Activated B cell treated with CpG ODN at 0.5 μM for 24 hours (primary cell): ENCODE measurements around the gene ZWILCH. TPM values are rescaled to one million over a fixed set of nuclear protein-coding genes. Genes with fewer than 3 reads are reported as not detected.
"Not testable (repeated sequence)": the region's sequence is repeated elsewhere in the genome, so short reads cannot be mapped to it uniquely, and the experiment has no call there.

ENCODE experiments used
- ATAC-seq: fragments of 200-7000 bp; cut with Tn5 transposase; one replicate; pipeline ENCODE4 v1.10.0; 2021; ENCODE audit warnings: low read depth, mild to moderate bottlenecking, moderate library complexity
- CTCF ChIA-PET: fragments of 350-600 bp; sonication (Branson Sonifier 250); formaldehyde crosslinking; loops from one replicate; lab custom pipeline; 2021; ENCODE audit warnings: antibody characterized with exemption; lab: Charles Lee
- POLR2A ChIA-PET: fragments of 350-600 bp; sonication (Branson Sonifier 250); formaldehyde crosslinking; loops from one replicate; lab custom pipeline; 2021; ENCODE audit warnings: antibody characterized with exemption; lab: Charles Lee
- DNase-seq: peaks from one replicate; pipeline ENCODE4 v3.0.0; 2022
- H3K27ac Mint-ChIP-seq: one replicate; pipeline ENCODE4 v1.8.0; 2020; ENCODE audit warnings: mixed read lengths
- H3K27me3 Mint-ChIP-seq: one replicate; pipeline ENCODE4 v1.8.0; 2021; ENCODE audit warnings: mixed read lengths
- H3K36me3 Mint-ChIP-seq: one replicate; pipeline ENCODE4 v1.8.0; 2021; ENCODE audit warnings: low read depth, mixed read lengths
- H3K4me1 Mint-ChIP-seq: one replicate; pipeline ENCODE4 v1.8.0; 2021; ENCODE audit warnings: mixed read lengths
- H3K4me3 Mint-ChIP-seq: one replicate; pipeline ENCODE4 v1.8.0; 2020; ENCODE audit warnings: mild to moderate bottlenecking, mixed read lengths
- H3K9me3 Mint-ChIP-seq: one replicate; pipeline ENCODE4 v1.8.0; 2020; ENCODE audit warnings: mixed read lengths
- intact Hi-C: fragments of 100-400 bp; cut with micrococcal nuclease; formaldehyde crosslinking; loops from one replicate; pipeline ENCODE4 v1.15.1; 2024
- total RNA-seq: library from RNA; stranded (reverse); gene quantifications from 2 replicates; pipeline ENCODE4 v1.2.3, GENCODE V29; 2022
- TF ChIP-seq, protein P1 (sequence below): fragments of 200-600 bp; IDR thresholded peaks from one replicate; pipeline ENCODE4 v1.8.0; 2022; ENCODE audit warnings: antibody characterized with exemption, mild to moderate bottlenecking

Gene ZWILCH
- total RNA-seq, 1 donor from 2014 or later = 13.7 TPM

DNA sequence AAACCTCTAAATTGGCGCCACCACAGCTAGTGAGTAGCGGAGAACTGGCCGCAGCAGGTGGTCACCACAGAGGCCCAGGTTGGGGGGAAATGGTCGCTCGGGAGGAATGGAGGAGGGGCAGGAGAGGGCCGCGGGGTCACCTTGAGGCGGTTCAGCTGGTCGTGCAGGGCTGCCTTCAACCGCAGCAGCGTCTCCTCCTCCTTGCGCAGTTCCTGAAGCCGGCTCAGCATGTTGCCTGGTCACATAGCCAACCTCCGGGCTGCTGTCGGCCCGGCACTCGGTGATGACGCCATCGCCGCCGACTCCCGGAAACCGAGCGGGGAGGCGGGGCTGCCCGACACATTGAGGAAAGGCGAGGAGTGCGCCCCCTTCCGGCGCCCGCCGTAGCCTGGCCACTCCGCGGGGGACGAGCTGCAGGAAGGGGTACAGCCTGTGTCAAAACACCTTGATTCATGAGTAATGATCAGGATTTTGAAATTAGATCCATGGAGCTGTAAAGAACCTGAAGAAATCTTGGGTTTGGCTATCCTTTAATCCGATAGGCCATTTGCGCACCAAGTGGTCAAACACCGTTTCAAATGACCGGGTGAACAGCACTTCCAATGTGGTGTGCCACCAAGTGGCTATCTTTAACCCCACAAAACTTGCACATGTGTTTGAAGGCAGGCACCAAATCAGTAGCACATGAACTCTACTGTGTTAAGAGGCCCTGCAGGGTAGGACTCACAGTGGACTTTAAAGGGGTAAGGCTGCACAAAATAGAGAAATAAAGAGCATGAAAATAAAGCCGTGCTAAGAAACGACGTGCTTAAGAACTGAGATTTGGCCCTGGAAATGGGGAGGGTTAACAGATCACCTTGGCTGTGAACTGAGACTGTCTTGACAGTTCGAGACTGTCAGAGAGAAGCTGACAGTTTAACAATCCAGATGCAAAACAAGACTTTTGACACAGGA is 7.3 kb upstream of the ZWILCH start, which contains the start of gene SNAPC5:
SNAPC5 (minus strand) TSS at position 261 of the 954 bp plus-strand sequence; CDS start at position 230, 31 bp downstream.
- ChIA-PET POLR2A (interaction anchor here (0.5 to 3.4 kb wide), 18 partner anchors 10 to 1179 kb away, joined by 3 to 48 read pairs (median 4); partner anchors contain the start of genes INTS14, MAP2K1 and TIPIN), CTCF (interaction anchor here (0.6 to 2.8 kb wide), 15 partner anchors 9 to 210 kb away, joined by 3 to 67 read pairs (median 4); partner anchors contain the start of genes DIS3L and MAP2K1)
- TF ChIP-seq, protein P1, sequence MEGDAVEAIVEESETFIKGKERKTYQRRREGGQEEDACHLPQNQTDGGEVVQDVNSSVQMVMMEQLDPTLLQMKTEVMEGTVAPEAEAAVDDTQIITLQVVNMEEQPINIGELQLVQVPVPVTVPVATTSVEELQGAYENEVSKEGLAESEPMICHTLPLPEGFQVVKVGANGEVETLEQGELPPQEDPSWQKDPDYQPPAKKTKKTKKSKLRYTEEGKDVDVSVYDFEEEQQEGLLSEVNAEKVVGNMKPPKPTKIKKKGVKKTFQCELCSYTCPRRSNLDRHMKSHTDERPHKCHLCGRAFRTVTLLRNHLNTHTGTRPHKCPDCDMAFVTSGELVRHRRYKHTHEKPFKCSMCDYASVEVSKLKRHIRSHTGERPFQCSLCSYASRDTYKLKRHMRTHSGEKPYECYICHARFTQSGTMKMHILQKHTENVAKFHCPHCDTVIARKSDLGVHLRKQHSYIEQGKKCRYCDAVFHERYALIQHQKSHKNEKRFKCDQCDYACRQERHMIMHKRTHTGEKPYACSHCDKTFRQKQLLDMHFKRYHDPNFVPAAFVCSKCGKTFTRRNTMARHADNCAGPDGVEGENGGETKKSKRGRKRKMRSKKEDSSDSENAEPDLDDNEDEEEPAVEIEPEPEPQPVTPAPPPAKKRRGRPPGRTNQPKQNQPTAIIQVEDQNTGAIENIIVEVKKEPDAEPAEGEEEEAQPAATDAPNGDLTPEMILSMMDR = peak; percentile 79
- intact Hi-C loops = loop anchor here (1.0 to 5.0 kb wide), 6 partner anchors 8 to 885 kb away; partner anchors contain the start of genes INTS14, MAP2K1, TIPIN and ZWILCH
- no peaks in the 10 kb centered on the region for H3K9me3 Mint-ChIP-seq
- H3K4me3 Mint-ChIP-seq = peak within 1 kb of the TSS; percentile 94
- no peaks in the 10 kb centered on the region for H3K27me3 Mint-ChIP-seq
- ATAC-seq (peak; percentile 94), DNase-seq (peak; percentile 97)
- peaks cover 91% of the 10 kb centered on the region for H3K36me3 Mint-ChIP-seq
- H3K27ac Mint-ChIP-seq = peak within 1 kb of the TSS; percentile 93
- peaks cover 44% of the 10 kb centered on the region for H3K4me1 Mint-ChIP-seq

DNA sequence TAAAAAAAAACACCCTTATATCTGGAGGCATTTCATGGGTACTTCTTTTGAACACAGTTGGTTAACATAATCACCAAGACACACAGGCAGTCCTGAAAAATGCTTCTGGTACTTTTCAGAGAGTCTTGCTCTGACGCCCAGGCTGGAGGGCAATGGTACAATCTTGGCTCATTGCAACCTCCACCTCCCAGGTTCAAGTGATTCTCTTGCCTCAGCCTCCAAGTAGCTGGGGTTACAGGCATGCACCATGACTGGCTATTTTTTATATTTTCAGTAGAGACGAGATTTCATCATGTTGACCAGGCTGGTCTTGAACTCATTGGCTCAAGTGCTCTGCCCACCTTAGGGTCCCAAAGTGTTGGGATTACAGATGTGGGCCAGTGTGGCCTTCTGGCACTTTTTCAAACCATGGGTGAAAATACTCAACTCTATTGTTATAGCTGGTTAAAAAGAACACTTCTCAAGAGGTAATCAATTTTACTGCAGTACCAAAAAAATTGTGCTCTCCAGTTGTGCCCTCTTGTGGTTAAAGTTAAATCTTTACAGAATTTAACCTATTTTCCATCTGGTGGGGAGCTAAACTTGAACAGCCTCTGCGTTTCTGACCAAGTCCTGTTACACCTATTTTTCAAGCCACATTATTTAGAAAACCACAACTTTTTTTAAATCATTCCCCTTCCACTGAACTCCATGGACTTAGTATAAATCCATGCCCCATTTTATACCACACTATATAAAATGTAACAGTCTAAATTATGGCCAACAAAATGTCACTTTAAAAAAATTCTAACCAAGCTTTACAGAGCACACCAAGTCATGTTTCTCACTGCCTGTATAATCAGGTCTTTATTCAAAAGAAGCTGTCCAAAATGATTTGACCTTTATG is 6.4 kb upstream of the ZWILCH start:
- Mint-ChIP-seq H3K27ac (peak overlapping the region; percentile 93), H3K36me3 (peaks cover 91% of the 10 kb centered on the region), H3K4me3 (no peak overlapping the region), H3K4me1 (peaks cover 53% of the 10 kb centered on the region), H3K9me3 (no peaks in the 10 kb centered on the region), H3K27me3 (no peaks in the 10 kb centered on the region)
- ChIA-PET CTCF (interaction anchor here (0.6 to 2.8 kb wide), 15 partner anchors 9 to 267 kb away, joined by 3 to 67 read pairs (median 4); partner anchors contain the start of genes DIS3L and MAP2K1), POLR2A (interaction anchor here (0.6 to 3.4 kb wide), 15 partner anchors 9 to 1474 kb away, joined by 3 to 48 read pairs (median 4); partner anchors contain the start of genes MAP2K1 and TIPIN)
- ATAC-seq = no peak
- DNase-seq = no peak
- TF ChIP-seq, protein P1 = no peak
- intact Hi-C loops = loop anchor here (5.0 kb wide), 2 partner anchors 166 to 886 kb away; partner anchors contain the start of gene INTS14

DNA sequence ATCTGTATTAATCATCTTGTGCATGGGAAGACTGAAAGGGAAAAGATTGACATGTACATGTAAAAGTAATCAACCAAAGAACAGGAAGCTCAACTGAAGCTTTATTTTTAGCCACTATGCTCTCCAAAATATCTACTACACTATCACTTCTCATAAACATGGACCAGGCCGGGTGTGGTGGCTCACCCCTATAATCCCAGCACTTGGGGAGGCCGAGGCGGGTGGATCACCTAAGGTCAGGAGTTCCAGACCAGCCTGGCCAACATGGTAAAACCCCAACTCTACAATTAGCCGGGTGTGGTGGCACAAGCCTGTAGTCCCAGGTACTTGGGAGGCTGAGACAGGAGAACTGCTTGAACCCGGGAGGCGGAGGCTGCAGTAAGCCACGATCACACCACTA is 4.8 kb upstream of the ZWILCH start:
- ATAC-seq, H3K27me3 Mint-ChIP-seq, DNase-seq, H3K9me3 Mint-ChIP-seq, CTCF ChIA-PET, H3K27ac Mint-ChIP-seq: not testable (repeated sequence)
- peaks cover 91% of the 10 kb centered on the region for H3K36me3 Mint-ChIP-seq
- intact Hi-C loops = loop anchor here (5.0 to 10.0 kb wide), 4 partner anchors 754 to 1334 kb away; partner anchors contain the start of genes AAGAB, C15orf61, IQCH and RNU5B-1
- peaks cover 61% of the 10 kb centered on the region for H3K4me1 Mint-ChIP-seq
- peak overlapping the region; percentile 15 for H3K4me3 Mint-ChIP-seq
- POLR2A ChIA-PET = interaction anchor here (1.0 kb wide), 1 partner anchor 143 kb away, joined by 4 read pairs; no protein-coding TSS in a partner anchor

DNA sequence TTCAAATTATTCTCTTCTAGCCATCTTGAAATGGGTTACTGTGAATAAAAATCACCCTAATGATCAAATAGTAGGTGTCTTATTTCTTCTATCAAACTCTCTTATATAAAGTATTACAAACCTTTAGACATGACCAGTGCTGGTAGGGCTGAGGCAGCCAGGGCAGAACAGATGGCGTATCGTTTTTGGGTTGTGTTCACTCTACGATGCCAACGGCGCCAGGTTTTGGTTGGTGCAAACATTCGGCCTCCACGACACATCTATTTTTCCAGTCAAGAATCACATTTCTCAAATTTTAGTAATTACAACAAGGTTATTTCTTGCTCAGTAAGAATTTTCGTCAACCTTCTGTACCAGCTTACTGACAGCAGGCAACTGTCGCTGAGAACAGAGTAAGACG is 2.6 kb upstream of the ZWILCH start:
- intact Hi-C loops = loop anchor here (5.0 to 10.0 kb wide), 4 partner anchors 752 to 1332 kb away; partner anchors contain the start of genes AAGAB, C15orf61, IQCH and RNU5B-1
- POLR2A ChIA-PET = interaction anchor here (3.5 kb wide), 1 partner anchor 116 kb away, joined by 24 read pairs; the partner anchor contains the start of gene MAP2K1
- Mint-ChIP-seq H3K4me3 (peak overlapping the region; percentile 100), H3K9me3 (no peaks in the 10 kb centered on the region), H3K4me1 (peaks cover 55% of the 10 kb centered on the region), H3K27me3 (no peaks in the 10 kb centered on the region), H3K36me3 (peaks cover 79% of the 10 kb centered on the region), H3K27ac (peak overlapping the region; percentile 100)
- no peak for ATAC-seq
- DNase-seq = no peak
- CTCF ChIA-PET = no interaction called here
- TF ChIP-seq, protein P1 = no peak

DNA sequence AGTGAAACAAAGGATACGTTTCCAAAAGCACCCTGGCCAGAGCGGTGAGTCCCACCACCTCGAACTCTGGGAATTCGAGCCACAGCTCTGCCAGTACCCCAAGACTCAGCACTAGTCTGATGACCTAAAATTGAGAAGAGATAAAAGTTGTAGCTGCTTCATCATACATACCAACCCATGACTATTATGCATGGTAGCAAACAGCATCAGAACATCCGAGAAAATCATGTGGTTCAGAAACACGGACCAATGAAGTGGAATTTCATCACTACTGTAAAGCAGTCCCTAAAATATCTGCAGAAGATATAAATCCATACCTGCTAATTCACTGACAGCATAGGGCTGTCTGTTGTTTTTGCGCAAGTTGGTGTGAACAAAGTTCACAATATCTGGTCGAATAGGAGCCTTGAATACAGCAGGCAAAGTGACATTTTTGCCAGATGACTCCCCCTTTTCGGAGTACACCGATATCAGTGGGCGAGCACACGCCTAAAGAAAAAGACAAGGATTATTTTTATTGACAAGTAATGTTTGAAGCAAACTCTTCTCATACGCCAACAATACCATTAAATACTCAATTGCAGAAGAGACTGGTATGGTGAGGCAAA is 2.0 kb upstream of the ZWILCH start:
- ATAC-seq, H3K27me3 Mint-ChIP-seq, DNase-seq, CTCF ChIA-PET, H3K9me3 Mint-ChIP-seq: not testable (repeated sequence)
- peaks cover 48% of the 10 kb centered on the region for H3K4me1 Mint-ChIP-seq
- H3K36me3 Mint-ChIP-seq = peaks cover 73% of the 10 kb centered on the region
- POLR2A ChIA-PET = interaction anchor here (0.5 to 3.5 kb wide), 6 partner anchors 22 to 1995 kb away, joined by 3 to 24 read pairs (median 5); partner anchors contain the start of genes MAP2K1 and TIPIN
- peak overlapping the region; percentile 100 for H3K27ac Mint-ChIP-seq
- intact Hi-C loops = loop anchor here (5.0 to 10.0 kb wide), 4 partner anchors 752 to 1332 kb away; partner anchors contain the start of genes AAGAB, C15orf61, IQCH and RNU5B-1
- H3K4me3 Mint-ChIP-seq = peak overlapping the region; percentile 100
